ENCODE data around the gene GUCY2C. TPM values are rescaled to one million over a fixed set of nuclear protein-coding genes. Genes with fewer than 3 reads are reported as not detected.

The GUCY2C gene
- total and polyA plus RNA-seq, 2 experiments from 2014 or later = not detected

DNA sequence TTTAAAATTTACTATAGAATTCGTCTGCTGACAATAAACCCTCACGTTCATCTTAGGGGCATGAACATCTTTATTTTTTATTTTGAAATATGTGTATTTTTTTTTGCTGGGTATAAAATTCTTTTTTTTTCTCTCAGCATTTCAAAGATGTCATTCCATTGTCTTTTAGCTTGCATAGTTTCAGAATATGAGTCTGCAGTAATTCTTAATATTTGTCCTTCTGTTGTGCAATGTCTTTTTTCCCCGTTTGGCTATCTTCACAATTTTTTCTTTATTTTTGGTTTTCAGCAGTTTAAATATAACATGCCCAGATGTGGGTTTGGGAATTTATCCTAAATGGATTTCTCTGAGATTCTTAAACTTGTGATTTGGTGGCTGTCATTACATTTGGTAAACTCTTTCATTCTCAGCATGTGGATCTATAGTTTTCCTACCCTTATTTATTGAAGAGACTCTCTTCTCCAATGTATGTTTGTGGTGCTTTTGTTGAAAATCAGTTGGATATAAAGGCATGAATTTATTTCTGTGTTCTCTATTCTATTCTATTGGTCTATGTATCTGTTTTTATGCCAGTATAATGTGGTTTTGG, 90.9 kb downstream of the GUCY2C start:
- Histone ChIP-seq H3K9ac (no peak overlapping the region), H3K79me2 (ENCODE audit: insufficient read depth) (no peaks in the 10 kb centered on the region), H3K4me2 (ENCODE audit: unreplicated experiment) (no peak overlapping the region), H3K27ac (no peak overlapping the region), H3K9me3 (ENCODE audit: low read depth) (peaks cover 4% of the 10 kb centered on the region), H3K4me1 (ENCODE audit: insufficient read depth) (no peaks in the 10 kb centered on the region), H2AFZ (no peak overlapping the region), H4K20me1 (ENCODE audit: insufficient read depth) (no peaks in the 10 kb centered on the region), H3K4me3 (no peak overlapping the region), H3K27me3 (replicated peaks; ENCODE audit: insufficient read depth) (no peaks in the 10 kb centered on the region), H3F3A (ENCODE audit: insufficient read depth) (no peaks in the 10 kb centered on the region; the same call in 1 of the 2 replicates), H3K9me2 (ENCODE audit: insufficient read depth) (no peaks in the 10 kb centered on the region), H3K36me3 (ENCODE audit: low read depth) (no peaks in the 10 kb centered on the region)
- in situ Hi-C loops (cut with MboI) = no loop called here
- peak; percentile 16 for DNase-seq
- TF ChIP-seq EZH2phosphoT487 (IDR thresholded peaks at IDR 0.05; ENCODE audit: insufficient read depth, low read depth) (no peak), EZH2 (IDR thresholded peaks at IDR 0.05; ENCODE audit: insufficient read depth, poor library complexity, severe bottlenecking) (no peak)
- 25 to 46% methylated on average over 3 of the region's 3 CpGs for WGBS, 2 experiments (ENCODE audit: low coverage in 1 of 2, low lambda C conversion rate in 2 of 2, missing lambda C conversion rate in 2 of 2)

DNA sequence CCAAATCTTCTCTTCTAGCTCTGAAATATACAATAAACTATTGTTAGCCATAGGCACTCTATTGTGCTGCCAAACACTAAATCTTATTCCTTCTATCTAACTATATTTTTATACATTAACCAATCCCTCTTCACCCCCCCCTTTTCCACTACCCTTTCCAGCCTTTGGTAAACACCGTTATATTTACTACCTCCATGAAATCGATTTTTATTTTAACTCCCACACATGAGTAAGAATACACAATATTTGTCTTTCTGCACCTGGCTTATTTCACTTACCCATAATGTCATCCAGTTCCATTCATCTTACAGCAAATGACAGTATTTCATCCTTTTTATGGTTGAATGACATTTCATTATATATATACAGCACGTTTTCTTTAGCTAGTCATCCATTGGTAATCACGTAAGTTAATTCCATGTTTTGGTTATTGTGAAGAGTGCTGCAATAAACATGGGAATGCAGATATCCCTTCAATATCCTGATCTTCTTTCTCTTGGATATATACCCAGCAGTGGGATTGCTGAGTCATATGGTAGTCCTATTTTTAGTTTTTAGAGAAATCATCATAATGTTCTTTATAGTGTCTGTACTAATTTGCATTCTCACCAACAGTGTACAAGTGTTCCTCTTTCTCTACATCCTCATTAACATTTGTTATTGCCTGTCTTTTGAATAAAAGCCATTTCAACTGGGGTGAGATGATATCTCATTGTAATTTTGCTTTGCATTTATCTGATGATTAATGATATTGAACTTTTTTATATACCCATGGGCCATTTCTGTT, 94.5 kb downstream of the GUCY2C start:
- no peaks in the 10 kb centered on the region for H4K20me1 ChIP-seq (ENCODE audit: insufficient read depth)
- no peak overlapping the region for H3K27ac ChIP-seq
- WGBS, 2 experiments (ENCODE audit: low coverage in 1 of 2, low lambda C conversion rate in 2 of 2, missing lambda C conversion rate in 2 of 2) = 18 to 25% methylated on average over 4 of the region's 4 CpGs
- H3K36me3 ChIP-seq (ENCODE audit: low read depth) = no peaks in the 10 kb centered on the region
- H3K27me3 ChIP-seq (replicated peaks; ENCODE audit: insufficient read depth) = no peaks in the 10 kb centered on the region
- no peak overlapping the region for H3K4me3 ChIP-seq
- no peaks in the 10 kb centered on the region for H3K9me2 ChIP-seq (ENCODE audit: insufficient read depth)
- H3K4me1 ChIP-seq (ENCODE audit: insufficient read depth) = no peaks in the 10 kb centered on the region
- no peak overlapping the region for H3K9ac ChIP-seq
- H3K79me2 ChIP-seq (ENCODE audit: insufficient read depth) = no peaks in the 10 kb centered on the region
- H3K9me3 ChIP-seq (ENCODE audit: low read depth) = peaks cover 4% of the 10 kb centered on the region
- no peak for DNase-seq
- H3F3A ChIP-seq (ENCODE audit: insufficient read depth) = no peaks in the 10 kb centered on the region; the same call in 1 of the 2 replicates
- H3K4me2 ChIP-seq (ENCODE audit: unreplicated experiment) = no peak overlapping the region
- TF ChIP-seq EZH2 (IDR thresholded peaks at IDR 0.05; ENCODE audit: insufficient read depth, poor library complexity, severe bottlenecking) (no peak), EZH2phosphoT487 (IDR thresholded peaks at IDR 0.05; ENCODE audit: insufficient read depth, low read depth) (no peak)
- no peak overlapping the region for H2AFZ ChIP-seq
- in situ Hi-C loops (cut with MboI) = no loop called here

DNA sequence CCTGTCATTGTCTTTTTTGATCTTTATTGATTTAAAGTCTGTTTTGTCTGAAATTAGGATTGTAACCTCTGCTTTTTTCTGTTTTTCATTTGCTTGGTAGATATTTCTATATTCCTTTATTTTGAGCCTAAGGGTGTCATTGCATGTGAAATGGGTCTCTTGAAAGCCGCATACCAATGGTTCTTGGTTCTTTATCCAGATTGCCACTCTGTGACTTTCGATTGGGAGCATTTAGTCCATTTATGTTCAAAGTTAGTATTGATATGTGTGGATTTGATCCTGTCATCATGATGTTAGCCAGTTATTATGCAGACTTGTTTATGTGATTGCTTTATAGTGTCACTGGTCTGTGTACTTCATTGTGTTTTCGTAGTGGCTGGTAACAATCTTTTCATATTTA, 98.9 kb downstream of the GUCY2C start:
- no peak overlapping the region for H2AFZ ChIP-seq
- no peaks in the 10 kb centered on the region for H3K36me3 ChIP-seq (ENCODE audit: low read depth)
- no peaks in the 10 kb centered on the region for H3F3A ChIP-seq (ENCODE audit: insufficient read depth)
- H3K9ac ChIP-seq = no peak overlapping the region
- H3K27me3 ChIP-seq (replicated peaks; ENCODE audit: insufficient read depth) = no peaks in the 10 kb centered on the region
- H3K4me2 ChIP-seq (ENCODE audit: unreplicated experiment) = no peak overlapping the region
- H3K79me2 ChIP-seq (ENCODE audit: insufficient read depth) = no peaks in the 10 kb centered on the region
- H3K4me1 ChIP-seq (ENCODE audit: insufficient read depth) = no peaks in the 10 kb centered on the region
- no peak overlapping the region for H3K27ac ChIP-seq
- no peak for TF ChIP-seq EZH2 (IDR thresholded peaks at IDR 0.05; ENCODE audit: insufficient read depth, poor library complexity, severe bottlenecking)
- no peaks in the 10 kb centered on the region for H3K9me2 ChIP-seq (ENCODE audit: insufficient read depth)
- 16 to 22% methylated on average over 3 of the region's 3 CpGs for WGBS, 2 experiments (ENCODE audit: low coverage in 1 of 2, low lambda C conversion rate in 2 of 2, missing lambda C conversion rate in 2 of 2)
- no peak for DNase-seq
- H3K9me3 ChIP-seq (ENCODE audit: low read depth) = no peaks in the 10 kb centered on the region
- H4K20me1 ChIP-seq (ENCODE audit: insufficient read depth) = no peaks in the 10 kb centered on the region
- no peak overlapping the region for H3K4me3 ChIP-seq
- in situ Hi-C loops (cut with MboI) = no loop called here

DNA sequence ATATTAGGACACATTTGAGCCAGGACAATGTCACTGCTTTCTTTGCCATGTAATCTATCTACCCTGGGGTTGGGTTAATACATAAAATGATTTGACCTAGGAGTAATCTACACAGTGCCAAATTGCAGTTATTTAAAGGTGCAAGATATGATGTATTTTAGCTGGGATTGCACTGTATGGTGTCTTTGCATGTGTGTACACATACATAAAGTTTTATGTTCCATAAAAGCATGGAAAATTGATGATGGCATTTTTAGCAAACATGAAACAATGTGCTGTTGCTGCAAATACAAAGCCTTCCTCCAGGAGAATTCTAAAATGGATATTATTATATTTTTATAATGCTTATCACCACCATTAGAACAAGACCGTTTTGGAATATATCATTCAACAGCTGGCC, 104.7 kb downstream of the GUCY2C start:
- no peak overlapping the region for H3K4me3 ChIP-seq
- H3K36me3 ChIP-seq (ENCODE audit: low read depth) = no peaks in the 10 kb centered on the region
- H3K9me3 ChIP-seq (ENCODE audit: low read depth) = no peaks in the 10 kb centered on the region
- 10 to 11% methylated on average over 1 of the region's 1 CpG for WGBS, 2 experiments (ENCODE audit: low coverage in 1 of 2, low lambda C conversion rate in 2 of 2, missing lambda C conversion rate in 2 of 2)
- H4K20me1 ChIP-seq (ENCODE audit: insufficient read depth) = no peaks in the 10 kb centered on the region
- TF ChIP-seq EZH2 (IDR thresholded peaks at IDR 0.05; ENCODE audit: insufficient read depth, poor library complexity, severe bottlenecking) (no peak), EZH2phosphoT487 (IDR thresholded peaks at IDR 0.05; ENCODE audit: insufficient read depth, low read depth) (no peak)
- no peak overlapping the region for H3K4me2 ChIP-seq (ENCODE audit: unreplicated experiment)
- no peak overlapping the region for H3K27ac ChIP-seq
- in situ Hi-C loops (cut with MboI) = no loop called here
- no peaks in the 10 kb centered on the region for H3F3A ChIP-seq (ENCODE audit: insufficient read depth)
- H3K79me2 ChIP-seq (ENCODE audit: insufficient read depth) = no peaks in the 10 kb centered on the region
- no peak for DNase-seq
- H3K4me1 ChIP-seq (ENCODE audit: insufficient read depth) = no peaks in the 10 kb centered on the region
- H3K9me2 ChIP-seq (ENCODE audit: insufficient read depth) = no peaks in the 10 kb centered on the region
- H3K9ac ChIP-seq = no peak overlapping the region
- no peak overlapping the region for H2AFZ ChIP-seq
- no peaks in the 10 kb centered on the region for H3K27me3 ChIP-seq (replicated peaks; ENCODE audit: insufficient read depth)

Measured in GM23248 (cell line).